ENCODE measurements around the gene PYGO2.

The PYGO2 gene

GRCh38 chr1:154944401-154945159 is 17.0 kb downstream of the PYGO2 start:
- 0 out of 2 replicates have a peak, but pooled peaks have one; percentile 14 for TF ChIP-seq POLR2A (IDR thresholded peaks at IDR 0.05; ENCODE audit: low read depth, low read length)
- no peak for TF ChIP-seq POLR2AphosphoS5 (IDR thresholded peaks at IDR 0.05; ENCODE audit: low read depth, low read length)
- TF ChIP-seq TAF1 (IDR thresholded peaks at IDR 0.05; ENCODE audit: borderline replicate concordance, low read depth, low read length), result no peak
- no peak for FAIRE-seq
- no peak for DNase-seq (ENCODE audit: insufficient read length)

GRCh38 chr1:154943649-154944400 is 17.8 kb downstream of the PYGO2 start:
- DNase-seq (ENCODE audit: insufficient read length), result no peak
- FAIRE-seq, result peak; percentile 73
- TF ChIP-seq POLR2A (IDR thresholded peaks at IDR 0.05; ENCODE audit: low read depth, low read length) (peak; percentile 36; the same call in 1 of the 2 replicates), TAF1 (IDR thresholded peaks at IDR 0.05; ENCODE audit: borderline replicate concordance, low read depth, low read length) (no peak)

GRCh38 chr1:154941333-154942013 is 20.1 kb downstream of the PYGO2 start:
- no peak for TF ChIP-seq POLR2AphosphoS5 (IDR thresholded peaks at IDR 0.05; ENCODE audit: low read depth, low read length)
- TF ChIP-seq TAF1 (IDR thresholded peaks at IDR 0.05; ENCODE audit: borderline replicate concordance, low read depth, low read length), result no peak
- TF ChIP-seq POLR2A (IDR thresholded peaks at IDR 0.05; ENCODE audit: low read depth, low read length), result peak; percentile 46; the same call in 1 of the 2 replicates
- FAIRE-seq, result no peak
- no peak for DNase-seq (ENCODE audit: insufficient read length)

- TF ChIP-seq TAF1 (IDR thresholded peaks at IDR 0.05; ENCODE audit: borderline replicate concordance, low read depth, low read length) (no peak), POLR2A (IDR thresholded peaks at IDR 0.05; ENCODE audit: low read depth, low read length) (no peak), POLR2AphosphoS5 (IDR thresholded peaks at IDR 0.05; ENCODE audit: low read depth, low read length) (no peak)
- DNase-seq (ENCODE audit: insufficient read length) (no peak), FAIRE-seq (peak; percentile 46)
Observed at GRCh38 chr1:154940651-154941194, 20.9 kb downstream of the PYGO2 start.

GRCh38 chr1:154940213-154940560 is 21.4 kb downstream of the PYGO2 start:
- no peak for FAIRE-seq
- no peak for DNase-seq (ENCODE audit: insufficient read length)
- TF ChIP-seq POLR2AphosphoS5 (IDR thresholded peaks at IDR 0.05; ENCODE audit: low read depth, low read length), result no peak
- TF ChIP-seq POLR2A (IDR thresholded peaks at IDR 0.05; ENCODE audit: low read depth, low read length), result no peak
- TF ChIP-seq TAF1 (IDR thresholded peaks at IDR 0.05; ENCODE audit: borderline replicate concordance, low read depth, low read length), result no peak

- TF ChIP-seq TAF1 (IDR thresholded peaks at IDR 0.05; ENCODE audit: borderline replicate concordance, low read depth, low read length) (no peak), POLR2A (IDR thresholded peaks at IDR 0.05; ENCODE audit: low read depth, low read length) (no peak), POLR2AphosphoS5 (IDR thresholded peaks at IDR 0.05; ENCODE audit: low read depth, low read length) (no peak)
- DNase-seq (ENCODE audit: insufficient read length), result no peak
- no peak for FAIRE-seq
Observed at GRCh38 chr1:154938604-154939399, 22.8 kb downstream of the PYGO2 start.

- DNase-seq (ENCODE audit: insufficient read length) (no peak), FAIRE-seq (no peak)
- TF ChIP-seq POLR2A (IDR thresholded peaks at IDR 0.05; ENCODE audit: low read depth, low read length) (no peak), POLR2AphosphoS5 (IDR thresholded peaks at IDR 0.05; ENCODE audit: low read depth, low read length) (no peak), TAF1 (IDR thresholded peaks at IDR 0.05; ENCODE audit: borderline replicate concordance, low read depth, low read length) (no peak)
Observed at GRCh38 chr1:154937988-154938386, 23.6 kb downstream of the PYGO2 start.

- DNase-seq (ENCODE audit: insufficient read length) (peak; percentile 72), FAIRE-seq (peak; percentile 14)
- TF ChIP-seq POLR2A (IDR thresholded peaks at IDR 0.05; ENCODE audit: low read depth, low read length) (peak; percentile 60; the same call in 1 of the 2 replicates), POLR2AphosphoS5 (IDR thresholded peaks at IDR 0.05; ENCODE audit: low read depth, low read length) (peak; percentile 45; the same call in 1 of the 2 replicates), TAF1 (IDR thresholded peaks at IDR 0.05; ENCODE audit: borderline replicate concordance, low read depth, low read length) (no peak)
Observed at GRCh38 chr1:154937085-154937987, 24.2 kb downstream of the PYGO2 start.

- FAIRE-seq (peak; percentile 91), DNase-seq (ENCODE audit: insufficient read length) (peak; percentile 89)
- TF ChIP-seq POLR2A (IDR thresholded peaks at IDR 0.05; ENCODE audit: low read depth, low read length) (peak; percentile 91), TAF1 (IDR thresholded peaks at IDR 0.05; ENCODE audit: borderline replicate concordance, low read depth, low read length) (peak; percentile 52; the same call in 1 of the 2 replicates), POLR2AphosphoS5 (IDR thresholded peaks at IDR 0.05; ENCODE audit: low read depth, low read length) (peak; percentile 79)
Observed at GRCh38 chr1:154936555-154937084, 25.0 kb downstream of the PYGO2 start, which contains the start of gene PMVK. TSS of gene PMVK (minus strand) at chr1:154936719. CDS start at chr1:154936685, 34 bp downstream.
